ENCODE results near the gene ADAM33.

Gene ADAM33

GRCh38 chr20:3686867-3687321 lies 5.1 kb upstream of the ADAM33 start:
- peak; percentile 39 to 60 for DNase-seq

- no peak for DNase-seq
Measured at GRCh38 chr20:3686421-3686820, 4.6 kb upstream of the ADAM33 start.

- no peak for DNase-seq
Measured at GRCh38 chr20:3685341-3685740, 3.5 kb upstream of the ADAM33 start.

- no peak for DNase-seq
Measured at GRCh38 chr20:3681352-3681930, 369 bp downstream of the ADAM33 start.

- DNase-seq = no peak
Measured at GRCh38 chr20:3680701-3681351, 984 bp downstream of the ADAM33 start.

GRCh38 chr20:3679749-3680700 lies 1.8 kb downstream of the ADAM33 start:
- no peak for DNase-seq

- no peak for DNase-seq
Measured at GRCh38 chr20:3678856-3679720, 2.7 kb downstream of the ADAM33 start.

GRCh38 chr20:3678198-3678597 lies 3.6 kb downstream of the ADAM33 start:
- DNase-seq = no peak

GRCh38 chr20:3677733-3678132 lies 4.1 kb downstream of the ADAM33 start:
- DNase-seq = no peak

GRCh38 chr20:3674995-3675900 lies 6.6 kb downstream of the ADAM33 start:
- DNase-seq = no peak

GRCh38 chr20:3674447-3674846 lies 7.4 kb downstream of the ADAM33 start:
- no peak for DNase-seq

- DNase-seq = no peak
Measured at GRCh38 chr20:3673221-3674070, 8.4 kb downstream of the ADAM33 start.

GRCh38 chr20:3672547-3673171 lies 9.2 kb downstream of the ADAM33 start:
- DNase-seq = no peak

- DNase-seq = no peak
Measured at GRCh38 chr20:3671986-3672546, 9.7 kb downstream of the ADAM33 start.

- DNase-seq = no peak
Measured at GRCh38 chr20:3670945-3671344, 10.9 kb downstream of the ADAM33 start.

GRCh38 chr20:3670511-3670910 lies 11.3 kb downstream of the ADAM33 start:
- DNase-seq = no peak

GRCh38 chr20:3669710-3670367 lies 12.0 kb downstream of the ADAM33 start:
- no peak for DNase-seq

- DNase-seq = no peak
Measured at GRCh38 chr20:3667434-3668037, 14.3 kb downstream of the ADAM33 start.

GRCh38 chr20:3663858-3664257 lies 18.0 kb downstream of the ADAM33 start:
- no peak for DNase-seq

All from hippocampal formation (tissue), 2 donors.